Measurements from ENCODE around the gene TRAPPC10.
A peak's percentile ranks its signal among the peaks of the same experiment; 100 is the strongest.

TRAPPC10 gene

GRCh38 chr21:44067011-44067839 lies 55.1 kb downstream of the TRAPPC10 start:
- DNase-seq (ENCODE audit: low read depth): no peak

GRCh38 chr21:44070391-44070790 lies 58.3 kb downstream of the TRAPPC10 start:
- DNase-seq (ENCODE audit: low read depth): no peak

- DNase-seq (ENCODE audit: low read depth): no peak
These were observed 59.4 kb downstream of the TRAPPC10 start for GRCh38 chr21:44071359-44072104.

GRCh38 chr21:44072111-44072510 lies 60.0 kb downstream of the TRAPPC10 start:
- no peak for DNase-seq (ENCODE audit: low read depth)

GRCh38 chr21:44074315-44074958 lies 62.3 kb downstream of the TRAPPC10 start:
- DNase-seq (ENCODE audit: low read depth): no peak

- DNase-seq (ENCODE audit: low read depth): no peak
These were observed 64.2 kb downstream of the TRAPPC10 start for GRCh38 chr21:44076316-44076715.

- DNase-seq (ENCODE audit: low read depth): no peak
These were observed 66.4 kb downstream of the TRAPPC10 start for GRCh38 chr21:44078411-44078981.

- DNase-seq (ENCODE audit: low read depth): no peak
These were observed 67.3 kb downstream of the TRAPPC10 start for GRCh38 chr21:44079446-44079845.

- no peak for DNase-seq (ENCODE audit: low read depth)
These were observed 67.7 kb downstream of the TRAPPC10 start for GRCh38 chr21:44079846-44080245.

- DNase-seq (ENCODE audit: low read depth): no peak
These were observed 70.7 kb downstream of the TRAPPC10 start for GRCh38 chr21:44082648-44083440.

GRCh38 chr21:44083631-44084291 lies 71.7 kb downstream of the TRAPPC10 start:
- peak; percentile 56 for DNase-seq (ENCODE audit: low read depth)

GRCh38 chr21:44084496-44085241 lies 72.6 kb downstream of the TRAPPC10 start:
- DNase-seq (ENCODE audit: low read depth): no peak

- DNase-seq (ENCODE audit: low read depth): no peak
These were observed 73.6 kb downstream of the TRAPPC10 start for GRCh38 chr21:44085491-44086321.

GRCh38 chr21:44086636-44087425 lies 74.7 kb downstream of the TRAPPC10 start:
- no peak for DNase-seq (ENCODE audit: low read depth)

GRCh38 chr21:44087426-44088400 lies 75.6 kb downstream of the TRAPPC10 start:
- no peak for DNase-seq (ENCODE audit: low read depth)

- no peak for DNase-seq (ENCODE audit: low read depth)
These were observed 76.3 kb downstream of the TRAPPC10 start for GRCh38 chr21:44088401-44088780.

Measured in activated T-cell treated with anti-CD3 and anti-CD28 coated beads for 48 hours (primary cell).